GM18907 (cell line): ENCODE results near the gene CFAP210.
"Not testable (repeated sequence)": the region's sequence is repeated elsewhere in the genome, so short reads cannot be mapped to it uniquely, and the experiment has no call there.

Experiments used
- ATAC-seq: cut with Tn5 transposase; IDR thresholded peaks from one replicate; pipeline ENCODE4 v1.9.1; 2021; ENCODE audit warnings: mild to moderate bottlenecking, moderate library complexity; ENCODE audit not compliant: unreplicated experiment

The CFAP210 gene

DNA sequence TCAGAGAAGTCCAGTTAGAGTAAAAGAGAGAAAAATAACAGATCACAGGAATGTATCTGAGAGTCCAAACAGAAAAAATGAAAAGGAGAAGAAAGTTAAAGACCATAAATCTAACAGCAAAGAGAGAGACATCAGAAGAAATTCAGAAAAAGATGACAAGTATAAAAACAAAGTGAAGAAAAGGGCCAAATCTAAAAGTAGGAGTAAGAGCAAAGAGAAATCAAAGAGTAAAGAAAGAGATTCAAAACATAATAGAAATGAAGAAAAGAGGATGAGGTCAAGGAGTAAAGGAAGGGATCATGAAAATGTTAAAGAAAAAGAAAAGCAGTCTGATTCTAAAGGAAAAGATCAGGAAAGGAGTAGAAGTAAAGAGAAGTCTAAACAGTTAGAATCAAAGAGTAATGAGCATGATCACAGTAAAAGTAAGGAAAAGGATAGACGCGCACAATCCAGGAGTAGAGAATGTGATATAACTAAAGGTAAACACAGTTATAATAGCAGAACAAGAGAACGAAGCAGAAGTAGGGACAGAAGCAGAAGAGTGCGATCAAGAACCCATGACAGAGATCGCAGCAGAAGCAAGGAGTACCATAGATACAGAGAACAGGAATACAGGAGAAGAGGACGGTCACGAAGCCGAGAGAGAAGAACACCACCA lies 57.6 kb downstream of the CFAP210 start:
- no peak for ATAC-seq

DNA sequence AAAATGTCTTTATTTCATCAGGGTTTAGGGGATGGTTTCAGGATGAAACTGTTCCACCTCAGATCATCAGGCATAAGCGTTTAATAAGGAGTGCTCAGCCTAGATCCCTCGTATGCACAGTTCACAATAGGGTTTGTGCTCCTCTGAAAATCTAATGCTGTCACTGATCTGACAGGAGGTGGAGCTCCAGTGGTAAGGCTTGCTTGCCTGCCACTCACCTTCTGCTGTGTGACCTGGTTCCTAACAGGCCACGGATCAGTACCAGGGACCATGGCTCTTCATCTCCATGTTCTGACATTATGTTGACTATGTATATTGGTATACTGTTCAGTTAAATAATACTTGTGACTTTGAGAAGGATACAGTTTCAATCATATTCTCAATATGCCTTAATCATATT lies 68.4 kb downstream of the CFAP210 start:
- no peak for ATAC-seq

DNA sequence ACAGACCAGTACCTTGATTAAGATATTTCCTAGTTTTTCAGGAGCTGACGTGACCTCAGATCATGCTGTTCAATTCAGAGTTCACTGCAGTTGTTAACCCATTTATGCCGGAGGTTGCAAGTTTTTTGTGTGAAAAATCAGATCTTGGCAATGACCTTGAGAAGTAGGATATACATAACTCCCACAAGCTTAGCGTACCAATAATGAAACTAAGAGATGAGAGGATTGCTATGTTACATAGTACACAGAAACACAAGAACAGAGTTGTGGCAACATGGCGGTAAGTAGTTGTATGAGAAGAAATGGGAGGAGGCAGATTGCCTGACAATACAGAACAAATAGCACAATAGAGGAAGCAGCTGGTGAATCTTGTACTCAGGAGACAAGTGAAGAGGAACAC lies 71.0 kb downstream of the CFAP210 start:
- ATAC-seq = no peak

DNA sequence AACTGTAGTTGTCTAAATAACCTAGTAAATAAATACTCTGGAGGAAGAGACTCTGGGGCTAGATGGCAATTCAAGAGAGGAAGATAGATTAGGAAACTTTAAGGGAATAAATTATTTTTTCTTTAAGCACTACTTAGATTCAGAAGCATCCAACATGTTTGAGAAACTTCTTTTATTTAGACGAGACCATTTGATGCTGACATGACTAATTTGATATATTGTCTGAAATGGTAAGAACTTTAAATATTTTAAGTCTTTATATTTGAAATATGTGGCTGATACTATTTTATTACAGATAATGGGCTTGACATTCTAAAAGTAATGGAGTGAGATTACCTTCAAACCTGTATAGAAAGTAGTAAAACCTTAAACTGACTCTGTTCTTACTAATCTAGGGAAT lies 73.7 kb downstream of the CFAP210 start:
- no peak for ATAC-seq

DNA sequence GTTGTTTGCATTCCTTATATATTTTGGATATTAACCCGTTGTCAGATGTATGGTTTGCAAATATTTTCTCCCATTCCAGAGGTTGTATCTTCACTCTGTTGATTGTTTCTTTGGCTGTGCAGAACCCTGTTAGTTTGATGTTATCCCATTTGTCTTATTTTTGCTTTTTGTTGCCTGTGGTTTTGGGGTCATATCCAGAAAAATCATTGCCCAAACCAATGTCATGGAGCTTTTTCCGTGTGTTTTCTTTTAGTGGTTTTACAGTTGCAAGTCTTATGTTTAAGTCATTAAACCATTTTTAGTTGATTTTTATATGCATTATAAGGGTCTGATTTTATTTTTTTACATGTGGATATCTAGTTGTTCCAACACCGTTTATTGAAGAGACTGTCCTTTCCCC lies 74.3 kb downstream of the CFAP210 start:
- no peak for ATAC-seq

DNA sequence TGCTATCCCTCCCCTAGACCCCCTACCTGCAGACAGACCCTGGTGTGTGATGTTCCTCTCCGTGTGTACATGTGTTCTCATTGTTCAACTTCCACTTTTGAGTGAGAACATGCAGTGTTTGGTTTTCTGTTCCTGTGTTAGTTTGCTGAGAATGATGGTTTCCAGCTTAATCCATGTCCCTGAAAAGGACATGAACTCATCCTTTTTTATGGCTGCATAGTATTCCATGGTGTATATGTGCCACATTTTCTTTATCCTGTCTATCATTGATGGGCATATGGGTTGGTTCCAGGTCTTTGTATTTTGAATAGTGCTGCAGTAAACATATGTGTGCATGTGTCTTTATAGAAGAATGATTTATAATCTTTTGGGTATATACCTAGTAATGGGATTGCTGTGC lies 78.2 kb downstream of the CFAP210 start:
- ATAC-seq = not testable (repeated sequence)

DNA sequence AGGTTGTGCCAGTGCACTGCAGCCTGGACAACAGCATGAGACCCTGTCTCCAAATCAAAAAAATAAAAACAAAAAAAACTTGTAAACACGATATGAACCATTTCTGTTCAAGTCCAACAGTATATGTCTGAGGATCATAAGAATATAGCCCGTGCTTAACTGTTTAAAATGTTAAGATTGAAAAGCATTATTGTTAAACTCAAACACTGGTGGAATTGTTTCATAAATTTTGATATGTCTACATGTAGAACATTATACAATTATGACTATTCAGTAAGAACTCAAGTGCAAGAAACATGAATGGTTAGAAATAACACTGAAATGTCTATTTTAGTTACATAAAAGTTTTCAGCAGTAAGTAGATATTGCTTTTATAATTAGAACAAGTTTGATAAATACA lies 80.3 kb downstream of the CFAP210 start:
- ATAC-seq = no peak

DNA sequence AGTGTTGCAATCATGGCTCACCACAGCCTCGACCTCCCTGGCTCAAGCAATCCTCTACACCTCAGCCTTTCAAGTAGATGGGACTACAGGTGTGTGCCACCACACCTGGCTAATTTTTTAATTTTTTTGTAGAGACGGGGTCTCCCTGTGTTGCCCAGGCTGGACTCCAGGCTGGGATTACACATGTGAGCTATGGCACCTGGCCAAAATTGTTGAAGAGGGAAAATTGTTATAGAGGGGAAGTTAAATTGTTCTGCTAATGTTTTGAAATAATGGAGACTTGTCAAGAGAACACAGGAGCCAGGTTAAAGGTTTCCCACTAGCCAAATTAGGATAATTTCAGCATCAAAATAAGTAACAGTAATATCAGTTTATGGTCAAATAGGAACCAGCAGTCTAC lies 84.9 kb downstream of the CFAP210 start:
- ATAC-seq = no peak

DNA sequence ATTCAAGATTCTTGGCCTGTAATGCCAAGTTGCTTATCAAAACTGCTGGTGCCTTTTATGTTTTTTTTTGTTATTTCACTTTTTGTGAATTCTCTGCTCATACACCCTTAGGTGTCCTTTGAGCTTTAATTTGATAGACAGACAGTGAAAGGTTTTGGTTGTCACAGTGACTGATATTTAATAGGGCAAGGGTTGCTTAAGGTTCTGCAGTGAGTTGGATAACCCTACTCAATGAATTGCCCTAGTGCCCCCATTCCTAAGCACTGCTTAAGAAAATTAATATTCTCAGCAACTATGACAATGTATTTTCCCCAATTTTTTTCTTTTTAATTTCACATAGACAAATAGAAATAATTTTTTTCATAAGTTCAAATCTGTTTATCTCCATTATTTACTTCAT lies 94.6 kb downstream of the CFAP210 start:
- ATAC-seq = no peak

DNA sequence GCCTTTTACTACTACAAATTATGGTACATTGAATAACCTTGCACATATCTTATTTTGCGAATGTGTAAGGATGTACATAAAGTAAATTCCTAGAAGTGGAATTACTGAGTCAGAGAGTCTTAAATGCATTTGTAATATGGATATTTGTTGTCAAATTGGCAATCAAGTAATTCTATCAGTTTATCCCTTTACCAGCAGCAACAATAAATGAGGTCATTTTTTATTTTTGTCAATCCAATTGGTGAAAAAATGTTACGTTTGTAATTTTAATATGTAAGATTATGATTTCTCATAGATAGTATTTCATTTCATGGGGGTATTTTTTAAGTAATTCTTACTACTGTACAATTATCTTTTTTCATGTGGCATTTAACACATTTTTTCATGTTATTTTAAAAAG lies 95.2 kb downstream of the CFAP210 start:
- ATAC-seq = no peak

DNA sequence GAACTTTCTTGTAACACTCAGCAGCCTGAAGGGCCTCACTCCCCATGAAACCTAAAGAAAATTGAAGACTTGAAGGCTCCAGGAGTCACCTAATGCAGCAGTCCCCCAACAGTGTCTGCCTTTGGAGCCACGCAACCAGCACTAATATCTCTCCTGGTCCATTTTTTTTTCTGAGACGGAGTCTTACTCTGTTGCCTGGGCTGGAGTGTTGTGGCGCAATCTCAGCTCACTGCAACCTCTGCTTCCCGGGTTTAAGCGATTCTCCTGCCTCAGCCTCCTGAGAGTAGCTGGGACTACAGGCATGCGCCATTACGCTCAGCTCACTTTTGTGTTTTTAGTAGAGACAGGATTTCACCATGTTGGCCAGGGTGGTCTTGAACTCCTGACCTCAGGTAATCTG lies 97.7 kb downstream of the CFAP210 start:
- ATAC-seq = not testable (repeated sequence)
